GM12878 (cell line): ENCODE measurements around the gene EIF4H. TPM values are rescaled to one million over a fixed set of nuclear protein-coding genes. Genes with fewer than 3 reads are reported as not detected.
A peak's percentile ranks its signal among the peaks of the same experiment; 100 is the strongest.

ENCODE experiments used
- BCL11A ChIP-seq: IDR thresholded peaks from 2 replicates; pipeline ENCODE4 v1.6.1; 2011; ENCODE audit warnings: low read depth, low read length
- BRCA1 ChIP-seq: IDR thresholded peaks from 2 replicates; pipeline ENCODE4 v1.6.1; 2011; ENCODE audit warnings: low read depth, low read length, improper control_type of control experiment
- CBX3 ChIP-seq: fragments of 200-600 bp; sonication (generic); IDR thresholded peaks from 2 replicates; pipeline ENCODE4 v1.6.1; 2016; ENCODE audit warnings: low read depth, borderline replicate concordance
- E2F4 ChIP-seq: IDR thresholded peaks from 2 replicates; pipeline ENCODE4 v1.6.1; 2012; ENCODE audit warnings: low read depth, low read length, improper control_type of control experiment
- FOXM1 ChIP-seq: IDR thresholded peaks from 2 replicates; pipeline ENCODE4 v1.6.1; 2012; ENCODE audit warnings: low read depth, mild to moderate bottlenecking, inconsistent platforms, low read length, moderate library complexity
- KLF5 ChIP-seq: fragments of 450-650 bp; IDR thresholded peaks from 2 replicates; pipeline ENCODE4 v1.6.1; 2014; ENCODE audit warnings: mild to moderate bottlenecking; ENCODE audit not compliant: partially characterized antibody
- MTA2 ChIP-seq: fragments of 450-650 bp; IDR thresholded peaks from 2 replicates; pipeline ENCODE4 v1.6.1; 2016; ENCODE audit warnings: low read depth, mild to moderate bottlenecking, moderate library complexity
- NFIC ChIP-seq: IDR thresholded peaks from 2 replicates; pipeline ENCODE4 v1.6.1; 2012; ENCODE audit warnings: low read depth, mild to moderate bottlenecking, inconsistent platforms, low read length, moderate library complexity
- NFYA ChIP-seq: IDR thresholded peaks from 2 replicates; pipeline ENCODE4 v1.6.1; 2011; ENCODE audit warnings: low read depth, mild to moderate bottlenecking, low read length, improper control_type of control experiment, borderline replicate concordance
- NFYB ChIP-seq: IDR thresholded peaks from 2 replicates; pipeline ENCODE4 v1.6.1; 2011; ENCODE audit warnings: low read depth, mild to moderate bottlenecking, low read length, improper control_type of control experiment, moderate library complexity; ENCODE audit not compliant: insufficient read depth
- PAX8 ChIP-seq: fragments of 450-650 bp; IDR thresholded peaks from 2 replicates; pipeline ENCODE4 v1.6.1; 2017; ENCODE audit warnings: mild to moderate bottlenecking, moderate library complexity
- PKNOX1 ChIP-seq: fragments of 450-650 bp; IDR thresholded peaks from 2 replicates; pipeline ENCODE4 v1.6.1; 2016; ENCODE audit warnings: mild to moderate bottlenecking
- PML ChIP-seq: IDR thresholded peaks from 2 replicates; pipeline ENCODE4 v1.6.1; 2012; ENCODE audit warnings: low read length, inconsistent platforms
- POLR2AphosphoS2 ChIP-seq: IDR thresholded peaks from 2 replicates; pipeline ENCODE4 v1.6.1; 2011; ENCODE audit warnings: low read depth, mild to moderate bottlenecking, low read length, improper control_type of control experiment, moderate library complexity
- RAD21 ChIP-seq: IDR thresholded peaks from 2 replicates; pipeline ENCODE4 v1.6.1; 2011; ENCODE audit warnings: mild to moderate bottlenecking, low read depth, low read length, moderate library complexity; ENCODE audit not compliant: insufficient read depth
- YBX1 ChIP-seq: fragments of 450-650 bp; IDR thresholded peaks from 2 replicates; pipeline ENCODE4 v1.6.1; 2016; ENCODE audit warnings: antibody characterized with exemption
- YY1 ChIP-seq: IDR thresholded peaks from 2 replicates; pipeline ENCODE4 v1.6.1; 2011; ENCODE audit warnings: low read depth, mild to moderate bottlenecking, low read length
- polyA plus RNA-seq, 11 experiments: library from polyadenylated mRNA; depleted of rRNA in 4 of 11; unstranded in 6 of 11; stranded (reverse) in 5 of 11; fragments of >200 nt; fragmentation: Nextera tagmentation in 4 of 11; fragmentation: Illumina TruSeq in 1 of 11; extraction: Ambion mirVana in 4 of 11; extraction: Trizol in 1 of 11; gene quantifications; 1 replicate in 1 of 11; 2 replicates in 10 of 11; pipeline versions ENCODE4 v1.2.1 to v1.2.3, GENCODE V29; 2011 to 2016; ENCODE audit warnings: inconsistent platforms in 2 of 11, missing spikeins in 2 of 11, low read depth in 1 of 11
- total RNA-seq, 4 experiments: library from RNA; depleted of rRNA in 3 of 4; stranded (reverse); fragments of >200 nt in 3 of 4; fragmentation: Illumina TruSeq in 1 of 4; extraction: Trizol in 1 of 4; gene quantifications; 2 replicates each; pipeline versions ENCODE4 v1.2.1 to v1.2.3, GENCODE V29; 2013 to 2021
- TF ChIP-seq, protein P1 (sequence below): fragments of 450-650 bp; IDR thresholded peaks from 2 replicates; pipeline ENCODE4 v1.6.1; 2017; ENCODE audit warnings: mild to moderate bottlenecking, moderate library complexity
- TF ChIP-seq, protein P2 (sequence below): fragments of 450-650 bp; IDR thresholded peaks from 2 replicates; pipeline ENCODE4 v1.6.1; 2017; ENCODE audit warnings: low read depth, mild to moderate bottlenecking, moderate library complexity
- TF ChIP-seq, protein P3 (sequence below): fragments of 450-650 bp; IDR thresholded peaks from 2 replicates; pipeline ENCODE4 v1.6.1; 2017; ENCODE audit warnings: mild to moderate bottlenecking, low read depth, inconsistent platforms; ENCODE audit not compliant: poor library complexity, severe bottlenecking

The EIF4H gene
- total and polyA plus RNA-seq, 10 of the 15 experiments (the other 5 are each of a cell fraction or from before 2014, with no cell fraction given): 9.9 to 443 (median 258) TPM

- TF ChIP-seq POLR2AphosphoS2: peak; percentile 63; the same call in 1 of the 2 replicates
- peak; percentile 34 for TF ChIP-seq MTA2
- no peak for TF ChIP-seq PAX8
- no peak for TF ChIP-seq NFYB
- peak; percentile 17; the same call in 1 of the 2 replicates for TF ChIP-seq PML
- TF ChIP-seq YBX1: no peak
- no peak; the same call in 1 of the 2 replicates for TF ChIP-seq YY1
- TF ChIP-seq RAD21: no peak
- no peak for TF ChIP-seq BRCA1
- TF ChIP-seq BCL11A: peak; percentile 55; the same call in 1 of the 2 replicates
- TF ChIP-seq FOXM1: peak; percentile 59; the same call in 1 of the 2 replicates
- TF ChIP-seq, protein P1, sequence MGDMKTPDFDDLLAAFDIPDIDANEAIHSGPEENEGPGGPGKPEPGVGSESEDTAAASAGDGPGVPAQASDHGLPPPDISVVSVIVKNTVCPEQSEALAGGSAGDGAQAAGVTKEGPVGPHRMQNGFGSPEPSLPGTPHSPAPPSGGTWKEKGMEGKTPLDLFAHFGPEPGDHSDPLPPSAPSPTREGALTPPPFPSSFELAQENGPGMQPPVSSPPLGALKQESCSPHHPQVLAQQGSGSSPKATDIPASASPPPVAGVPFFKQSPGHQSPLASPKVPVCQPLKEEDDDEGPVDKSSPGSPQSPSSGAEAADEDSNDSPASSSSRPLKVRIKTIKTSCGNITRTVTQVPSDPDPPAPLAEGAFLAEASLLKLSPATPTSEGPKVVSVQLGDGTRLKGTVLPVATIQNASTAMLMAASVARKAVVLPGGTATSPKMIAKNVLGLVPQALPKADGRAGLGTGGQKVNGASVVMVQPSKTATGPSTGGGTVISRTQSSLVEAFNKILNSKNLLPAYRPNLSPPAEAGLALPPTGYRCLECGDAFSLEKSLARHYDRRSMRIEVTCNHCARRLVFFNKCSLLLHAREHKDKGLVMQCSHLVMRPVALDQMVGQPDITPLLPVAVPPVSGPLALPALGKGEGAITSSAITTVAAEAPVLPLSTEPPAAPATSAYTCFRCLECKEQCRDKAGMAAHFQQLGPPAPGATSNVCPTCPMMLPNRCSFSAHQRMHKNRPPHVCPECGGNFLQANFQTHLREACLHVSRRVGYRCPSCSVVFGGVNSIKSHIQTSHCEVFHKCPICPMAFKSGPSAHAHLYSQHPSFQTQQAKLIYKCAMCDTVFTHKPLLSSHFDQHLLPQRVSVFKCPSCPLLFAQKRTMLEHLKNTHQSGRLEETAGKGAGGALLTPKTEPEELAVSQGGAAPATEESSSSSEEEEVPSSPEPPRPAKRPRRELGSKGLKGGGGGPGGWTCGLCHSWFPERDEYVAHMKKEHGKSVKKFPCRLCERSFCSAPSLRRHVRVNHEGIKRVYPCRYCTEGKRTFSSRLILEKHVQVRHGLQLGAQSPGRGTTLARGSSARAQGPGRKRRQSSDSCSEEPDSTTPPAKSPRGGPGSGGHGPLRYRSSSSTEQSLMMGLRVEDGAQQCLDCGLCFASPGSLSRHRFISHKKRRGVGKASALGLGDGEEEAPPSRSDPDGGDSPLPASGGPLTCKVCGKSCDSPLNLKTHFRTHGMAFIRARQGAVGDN: peak; percentile 40; the same call in 1 of the 2 replicates
- TF ChIP-seq NFYA: no peak
- TF ChIP-seq KLF5: no peak
- TF ChIP-seq PKNOX1: no peak
- TF ChIP-seq, protein P2, sequence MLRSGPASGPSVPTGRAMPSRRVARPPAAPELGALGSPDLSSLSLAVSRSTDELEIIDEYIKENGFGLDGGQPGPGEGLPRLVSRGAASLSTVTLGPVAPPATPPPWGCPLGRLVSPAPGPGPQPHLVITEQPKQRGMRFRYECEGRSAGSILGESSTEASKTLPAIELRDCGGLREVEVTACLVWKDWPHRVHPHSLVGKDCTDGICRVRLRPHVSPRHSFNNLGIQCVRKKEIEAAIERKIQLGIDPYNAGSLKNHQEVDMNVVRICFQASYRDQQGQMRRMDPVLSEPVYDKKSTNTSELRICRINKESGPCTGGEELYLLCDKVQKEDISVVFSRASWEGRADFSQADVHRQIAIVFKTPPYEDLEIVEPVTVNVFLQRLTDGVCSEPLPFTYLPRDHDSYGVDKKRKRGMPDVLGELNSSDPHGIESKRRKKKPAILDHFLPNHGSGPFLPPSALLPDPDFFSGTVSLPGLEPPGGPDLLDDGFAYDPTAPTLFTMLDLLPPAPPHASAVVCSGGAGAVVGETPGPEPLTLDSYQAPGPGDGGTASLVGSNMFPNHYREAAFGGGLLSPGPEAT: no peak; the same call in 1 of the 2 replicates
- TF ChIP-seq CBX3: no peak
- no peak for TF ChIP-seq E2F4
- TF ChIP-seq, protein P3, sequence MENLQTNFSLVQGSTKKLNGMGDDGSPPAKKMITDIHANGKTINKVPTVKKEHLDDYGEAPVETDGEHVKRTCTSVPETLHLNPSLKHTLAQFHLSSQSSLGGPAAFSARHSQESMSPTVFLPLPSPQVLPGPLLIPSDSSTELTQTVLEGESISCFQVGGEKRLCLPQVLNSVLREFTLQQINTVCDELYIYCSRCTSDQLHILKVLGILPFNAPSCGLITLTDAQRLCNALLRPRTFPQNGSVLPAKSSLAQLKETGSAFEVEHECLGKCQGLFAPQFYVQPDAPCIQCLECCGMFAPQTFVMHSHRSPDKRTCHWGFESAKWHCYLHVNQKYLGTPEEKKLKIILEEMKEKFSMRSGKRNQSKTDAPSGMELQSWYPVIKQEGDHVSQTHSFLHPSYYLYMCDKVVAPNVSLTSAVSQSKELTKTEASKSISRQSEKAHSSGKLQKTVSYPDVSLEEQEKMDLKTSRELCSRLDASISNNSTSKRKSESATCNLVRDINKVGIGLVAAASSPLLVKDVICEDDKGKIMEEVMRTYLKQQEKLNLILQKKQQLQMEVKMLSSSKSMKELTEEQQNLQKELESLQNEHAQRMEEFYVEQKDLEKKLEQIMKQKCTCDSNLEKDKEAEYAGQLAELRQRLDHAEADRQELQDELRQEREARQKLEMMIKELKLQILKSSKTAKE: no peak
- peak; percentile 39 for TF ChIP-seq NFIC
Measured at GRCh38 chr7:74230446-74231231, 56.5 kb downstream of the EIF4H start (continued).
